NCI-H128 (cell line): ENCODE results near the gene MACROD1.

Experiments used
- DNase-seq: peaks from one replicate; lab custom pipeline; 2025; ENCODE audit not compliant: unreplicated experiment; lab: John Stamatoyannopoulos, UW

Gene MACROD1

GRCh38 chr11:64038500-64038899, 127.4 kb downstream of the MACROD1 start:
- no peak for DNase-seq

GRCh38 chr11:64037027-64037634, 128.8 kb downstream of the MACROD1 start:
- DNase-seq: no peak

- DNase-seq: no peak
Observed at GRCh38 chr11:64036087-64037026, 129.6 kb downstream of the MACROD1 start.

GRCh38 chr11:64035576-64035975, 130.3 kb downstream of the MACROD1 start, which contains the start of gene FLRT1:
TSS of gene FLRT1 (plus strand) at chr11:64035931. CDS start at chr11:64116268, 80,337 bp downstream.
- DNase-seq: no peak

- no peak for DNase-seq
Observed at GRCh38 chr11:64035081-64035524, 130.8 kb downstream of the MACROD1 start.

GRCh38 chr11:64034411-64034811, 131.5 kb downstream of the MACROD1 start:
- DNase-seq: no peak

GRCh38 chr11:64032050-64032449, 133.9 kb downstream of the MACROD1 start:
- DNase-seq: no peak

- no peak for DNase-seq
Observed at GRCh38 chr11:64031001-64031400, 134.9 kb downstream of the MACROD1 start.

- no peak for DNase-seq
Observed at GRCh38 chr11:64029773-64030172, 136.1 kb downstream of the MACROD1 start.

- DNase-seq: peak; percentile 45
Observed at GRCh38 chr11:64028398-64029115, 137.4 kb downstream of the MACROD1 start.

- no peak for DNase-seq
Observed at GRCh38 chr11:64027651-64028397, 138.1 kb downstream of the MACROD1 start.

- no peak for DNase-seq
Observed at GRCh38 chr11:64026575-64027205, 139.2 kb downstream of the MACROD1 start.

GRCh38 chr11:64025205-64025604, 140.7 kb downstream of the MACROD1 start:
- DNase-seq: no peak

- DNase-seq: no peak
Observed at GRCh38 chr11:64023712-64024710, 141.9 kb downstream of the MACROD1 start.

GRCh38 chr11:64022125-64022784, 143.7 kb downstream of the MACROD1 start:
- no peak for DNase-seq

- DNase-seq: no peak
Observed at GRCh38 chr11:64021757-64022093, 144.2 kb downstream of the MACROD1 start.

GRCh38 chr11:64020976-64021756, 144.7 kb downstream of the MACROD1 start:
- no peak for DNase-seq
